OCI-LY1 (cell line): ENCODE results near the gene TTC12.

Experiments
- H2AFZ ChIP-seq: fragments of 200-600 bp; sonication (generic), shearing (Covaris generic); 2 replicates; pipeline ENCODE4 v1.6.0; 2014; ENCODE audit warnings: antibody characterized with exemption, mild to moderate bottlenecking, low read length
- H3F3A ChIP-seq: fragments of 200-600 bp; sonication (generic), shearing (Covaris generic); 2 replicates; pipeline ENCODE4 v1.6.0; 2014; ENCODE audit warnings: mild to moderate bottlenecking, antibody characterized with exemption, low read length, moderate library complexity; ENCODE audit not compliant: insufficient read depth
- H3K27ac ChIP-seq: fragments of 200-600 bp; sonication (generic); 2 replicates; pipeline ENCODE4 v1.5.1; 2014; ENCODE audit warnings: low read length, mixed run types, mild to moderate bottlenecking, low read depth; ENCODE audit not compliant: poor library complexity, severe bottlenecking
- H3K27me3 ChIP-seq: fragments of 200-600 bp; sonication (generic); 2 replicates; pipeline ENCODE4 v1.6.0; 2014; ENCODE audit warnings: antibody characterized with exemption, mild to moderate bottlenecking, low read length, moderate library complexity; ENCODE audit not compliant: insufficient read depth
- H3K36me3 ChIP-seq: fragments of 200-600 bp; sonication (generic); 2 replicates; pipeline ENCODE4 v1.6.1; 2014; ENCODE audit warnings: mild to moderate bottlenecking, antibody characterized with exemption, low read length, moderate library complexity, mixed read lengths; ENCODE audit not compliant: insufficient read depth
- H3K4me1 ChIP-seq: fragments of 200-600 bp; sonication (generic); 2 replicates; pipeline ENCODE4 v1.5.1; 2014; ENCODE audit warnings: mild to moderate bottlenecking, low read length, moderate library complexity; ENCODE audit not compliant: insufficient read depth, severe bottlenecking
- H3K4me2 ChIP-seq: fragments of 200-600 bp; sonication (generic), shearing (Covaris generic); 2 replicates; pipeline ENCODE4 v1.6.1; 2014; ENCODE audit warnings: low read length
- H3K4me3 ChIP-seq: fragments of 200-600 bp; sonication (generic); 2 replicates; pipeline ENCODE4 v1.5.1; 2014; ENCODE audit warnings: low read length, low read depth, mild to moderate bottlenecking, mixed read lengths; ENCODE audit not compliant: poor library complexity, severe bottlenecking
- H3K79me2 ChIP-seq: fragments of 200-600 bp; shearing (Covaris generic); 2 replicates; pipeline ENCODE4 v1.6.1; 2016; ENCODE audit warnings: mixed run types, low read length, mixed read lengths; ENCODE audit not compliant: insufficient read depth
- H3K9ac ChIP-seq: fragments of 200-600 bp; sonication (generic), shearing (Covaris generic); 2 replicates; pipeline ENCODE4 v1.6.1; 2014; ENCODE audit warnings: mild to moderate bottlenecking, low read length, mixed read lengths
- H3K9me2 ChIP-seq: fragments of 200-600 bp; sonication (generic), shearing (Covaris generic); 2 replicates; pipeline ENCODE4 v1.6.1; 2014; ENCODE audit warnings: low read depth, mild to moderate bottlenecking, low read length, mixed read lengths
- H3K9me3 ChIP-seq: fragments of 200-600 bp; shearing (Covaris generic); 2 replicates; pipeline ENCODE4 v1.6.1; 2014; ENCODE audit warnings: low read length, mixed read lengths
- H4K20me1 ChIP-seq: fragments of 200-600 bp; sonication (generic), shearing (Covaris generic); 2 replicates; pipeline ENCODE4 v1.6.0; 2016; ENCODE audit warnings: mild to moderate bottlenecking, low read length; ENCODE audit not compliant: insufficient read depth
- CTCF ChIP-seq: fragments of 200-600 bp; sonication (generic), shearing (Covaris generic); IDR thresholded peaks from 2 replicates; pipeline ENCODE4 v1.5.1; 2017; ENCODE audit warnings: mild to moderate bottlenecking, antibody characterized with exemption, low read length, moderate library complexity, mixed read lengths
- EZH2 ChIP-seq: fragments of 200-600 bp; sonication (generic), shearing (Covaris generic); IDR thresholded peaks from 2 replicates; pipeline ENCODE4 v1.8.0; 2017; ENCODE audit warnings: borderline replicate concordance, mixed run types, mild to moderate bottlenecking, antibody characterized with exemption, low read length, moderate library complexity, mixed read lengths

Gene TTC12

GRCh38 chr11:113404859-113405430 lies 90.6 kb downstream of the TTC12 start:
- H3K36me3 ChIP-seq: no peaks in the 10 kb centered on the region
- no peak overlapping the region for H2AFZ ChIP-seq
- TF ChIP-seq EZH2 (no peak), CTCF (no peak)
- no peaks in the 10 kb centered on the region for H3K9me3 ChIP-seq
- no peaks in the 10 kb centered on the region for H3K27me3 ChIP-seq
- no peaks in the 10 kb centered on the region for H3K9me2 ChIP-seq
- no peaks in the 10 kb centered on the region for H4K20me1 ChIP-seq
- H3K4me3 ChIP-seq: no peak overlapping the region
- no peaks in the 10 kb centered on the region for H3K4me1 ChIP-seq
- no peak overlapping the region for H3K27ac ChIP-seq
- H3K79me2 ChIP-seq: no peaks in the 10 kb centered on the region
- H3F3A ChIP-seq: no peaks in the 10 kb centered on the region
- no peak overlapping the region for H3K9ac ChIP-seq
- no peak overlapping the region for H3K4me2 ChIP-seq

- Histone ChIP-seq H3F3A (no peaks in the 10 kb centered on the region), H4K20me1 (no peaks in the 10 kb centered on the region), H3K27me3 (no peaks in the 10 kb centered on the region), H3K4me1 (no peaks in the 10 kb centered on the region), H3K79me2 (no peaks in the 10 kb centered on the region), H3K36me3 (no peaks in the 10 kb centered on the region), H3K9me3 (no peaks in the 10 kb centered on the region), H3K4me3 (no peak overlapping the region), H2AFZ (no peak overlapping the region), H3K9ac (no peak overlapping the region), H3K27ac (no peak overlapping the region), H3K4me2 (no peak overlapping the region), H3K9me2 (no peaks in the 10 kb centered on the region)
- TF ChIP-seq EZH2 (no peak), CTCF (no peak)
Measured at GRCh38 chr11:113405724-113406478, 91.5 kb downstream of the TTC12 start.

- Histone ChIP-seq H2AFZ (no peak overlapping the region), H3K27me3 (no peaks in the 10 kb centered on the region), H3K9me3 (no peaks in the 10 kb centered on the region)
Measured at GRCh38 chr11:113407163-113407562, 92.8 kb downstream of the TTC12 start.

More at GRCh38 chr11:113407163-113407562, 92.8 kb downstream of the TTC12 start:
- Histone ChIP-seq H3K79me2 (no peaks in the 10 kb centered on the region), H3F3A (no peaks in the 10 kb centered on the region), H3K4me3 (no peak overlapping the region), H3K9ac (no peak overlapping the region), H3K9me2 (no peaks in the 10 kb centered on the region), H3K4me2 (no peak overlapping the region), H4K20me1 (no peaks in the 10 kb centered on the region), H3K27ac (no peak overlapping the region), H3K4me1 (no peaks in the 10 kb centered on the region), H3K36me3 (no peaks in the 10 kb centered on the region)
- TF ChIP-seq EZH2 (no peak), CTCF (no peak)
